Panc1 (cell line): Measurements from ENCODE around the gene CARD8.

Source experiments
- CTCF ChIP-seq: fragments of 450-650 bp; IDR thresholded peaks from 2 replicates; pipeline ENCODE4 v1.5.1; 2017; ENCODE audit warnings: mild to moderate bottlenecking
- POLR2AphosphoS5 ChIP-seq: IDR thresholded peaks from 2 replicates; pipeline ENCODE4 v1.6.1; 2012; ENCODE audit warnings: mild to moderate bottlenecking, low read depth, low read length, moderate library complexity
- REST ChIP-seq, 2 experiments: IDR thresholded peaks; 2 replicates each; pipeline ENCODE4 v1.6.1; 2011 to 2012; ENCODE audit warnings: low read depth in 2 of 2, control low read depth in 1 of 2, low read length in 1 of 2, mild to moderate bottlenecking in 1 of 2, moderate library complexity in 1 of 2; ENCODE audit not compliant: insufficient read depth in 1 of 2
- SIN3A ChIP-seq: IDR thresholded peaks from 2 replicates; pipeline ENCODE4 v1.6.1; 2012; ENCODE audit warnings: low read depth, mild to moderate bottlenecking, low read length, moderate library complexity, borderline replicate concordance; ENCODE audit not compliant: insufficient read depth
- TCF7L2 ChIP-seq: IDR thresholded peaks from 2 replicates; pipeline ENCODE4 v1.6.1; 2011; ENCODE audit warnings: mild to moderate bottlenecking, low read depth, low read length, inconsistent platforms

GRCh38 chr19:48297975-48298374 lies 42.3 kb upstream of the CARD8 start:
- TF ChIP-seq POLR2AphosphoS5 (no peak), CTCF (no peak), TCF7L2 (no peak), REST (IDR thresholded peaks at IDR 0.05; ENCODE audit: insufficient read depth in 1 of 2, low read depth in 2 of 2, low read length in 1 of 2) (no peak), SIN3A (no peak)
